ENCODE results near the gene MDK.

Gene MDK

DNA sequence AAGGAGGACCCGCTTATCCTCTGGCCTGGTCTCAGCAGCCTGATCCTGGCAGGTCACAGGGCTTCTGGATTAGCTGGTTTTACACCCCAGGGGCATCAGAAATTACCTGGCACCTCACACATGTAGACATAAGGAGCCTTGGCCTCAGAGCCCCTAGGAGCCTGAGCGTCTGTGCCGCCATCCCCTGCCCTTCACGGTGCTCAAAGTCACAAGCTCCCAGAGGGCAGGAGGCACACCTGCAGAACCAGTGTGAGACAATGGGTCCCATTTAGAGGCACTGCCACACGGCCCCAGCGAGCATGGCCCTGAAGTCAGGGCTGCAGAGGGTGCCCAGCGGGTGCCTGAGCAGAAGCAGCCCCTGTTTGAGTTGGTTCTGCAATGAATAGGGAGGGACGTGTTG lies 30.3 kb upstream of the MDK start:
- Histone ChIP-seq H4K20me1 (ENCODE audit: insufficient read depth, low read length, poor library complexity, severe bottlenecking) (peaks cover 64% of the 10 kb centered on the region), H3K79me2 (ENCODE audit: insufficient read depth, low read length) (peaks cover 95% of the 10 kb centered on the region), H3K36me3 (ENCODE audit: insufficient read depth, low read length) (peaks cover 10% of the 10 kb centered on the region; the same call in 1 of the 2 replicates), H3K9me2 (replicated peaks; ENCODE audit: low read depth, low read length) (no peaks in the 10 kb centered on the region), H3F3A (ENCODE audit: low read depth) (peaks cover 5% of the 10 kb centered on the region), H3K9ac (ENCODE audit: low read depth, low read length, poor library complexity, severe bottlenecking) (peak overlapping the region; percentile 56), H3K4me2 (ENCODE audit: low read depth, low read length, poor library complexity, severe bottlenecking) (peak overlapping the region; percentile 100), H3K27me3 (ENCODE audit: insufficient read depth, low read length, poor library complexity, severe bottlenecking) (no peaks in the 10 kb centered on the region), H2AFZ (ENCODE audit: low read length) (no peak overlapping the region), H3K4me1 (ENCODE audit: insufficient read depth, low read length, poor library complexity, severe bottlenecking) (peaks cover 64% of the 10 kb centered on the region), H3K4me3 (ENCODE audit: low read length, poor library complexity, severe bottlenecking) (peak overlapping the region; percentile 64), H3K9me3 (ENCODE audit: insufficient read depth, low read depth, low read length) (no peaks in the 10 kb centered on the region)
- TF ChIP-seq EZH2phosphoT487 (IDR thresholded peaks at IDR 0.05; ENCODE audit: borderline replicate concordance): no peak
- TF ChIP-seq, protein P1, sequence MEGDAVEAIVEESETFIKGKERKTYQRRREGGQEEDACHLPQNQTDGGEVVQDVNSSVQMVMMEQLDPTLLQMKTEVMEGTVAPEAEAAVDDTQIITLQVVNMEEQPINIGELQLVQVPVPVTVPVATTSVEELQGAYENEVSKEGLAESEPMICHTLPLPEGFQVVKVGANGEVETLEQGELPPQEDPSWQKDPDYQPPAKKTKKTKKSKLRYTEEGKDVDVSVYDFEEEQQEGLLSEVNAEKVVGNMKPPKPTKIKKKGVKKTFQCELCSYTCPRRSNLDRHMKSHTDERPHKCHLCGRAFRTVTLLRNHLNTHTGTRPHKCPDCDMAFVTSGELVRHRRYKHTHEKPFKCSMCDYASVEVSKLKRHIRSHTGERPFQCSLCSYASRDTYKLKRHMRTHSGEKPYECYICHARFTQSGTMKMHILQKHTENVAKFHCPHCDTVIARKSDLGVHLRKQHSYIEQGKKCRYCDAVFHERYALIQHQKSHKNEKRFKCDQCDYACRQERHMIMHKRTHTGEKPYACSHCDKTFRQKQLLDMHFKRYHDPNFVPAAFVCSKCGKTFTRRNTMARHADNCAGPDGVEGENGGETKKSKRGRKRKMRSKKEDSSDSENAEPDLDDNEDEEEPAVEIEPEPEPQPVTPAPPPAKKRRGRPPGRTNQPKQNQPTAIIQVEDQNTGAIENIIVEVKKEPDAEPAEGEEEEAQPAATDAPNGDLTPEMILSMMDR (conservative IDR thresholded peaks at IDR 0.05; ENCODE audit: low read length): no peak

DNA sequence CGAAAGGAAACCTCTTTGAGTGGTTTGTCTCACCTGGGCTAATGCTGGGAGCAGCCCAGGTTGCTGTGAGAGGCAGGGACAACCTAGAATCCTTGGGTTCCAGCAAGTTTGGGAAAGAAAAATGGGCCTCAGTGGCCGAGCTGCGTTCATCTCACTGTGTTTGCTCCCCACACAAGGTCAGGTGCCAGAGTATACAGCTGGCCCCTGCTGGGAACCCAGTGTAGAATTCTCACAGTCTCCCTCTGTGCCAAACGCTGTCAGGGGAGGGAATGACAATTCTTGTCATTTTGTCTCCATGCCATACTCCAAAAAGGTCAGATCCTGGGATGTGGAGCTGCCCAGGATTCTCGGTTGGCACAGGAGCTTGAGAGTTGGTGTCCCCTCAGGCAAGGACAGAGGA lies 29.9 kb upstream of the MDK start:
- H2AFZ ChIP-seq (ENCODE audit: low read length): no peak overlapping the region
- H3K36me3 ChIP-seq (ENCODE audit: insufficient read depth, low read length): peaks cover 14% of the 10 kb centered on the region; the same call in 1 of the 2 replicates
- no peaks in the 10 kb centered on the region for H3K27me3 ChIP-seq (ENCODE audit: insufficient read depth, low read length, poor library complexity, severe bottlenecking)
- TF ChIP-seq EZH2phosphoT487 (IDR thresholded peaks at IDR 0.05; ENCODE audit: borderline replicate concordance): no peak
- TF ChIP-seq, protein P1 (conservative IDR thresholded peaks at IDR 0.05; ENCODE audit: low read length): no peak
- no peaks in the 10 kb centered on the region for H3K9me2 ChIP-seq (replicated peaks; ENCODE audit: low read depth, low read length)
- H3K4me2 ChIP-seq (ENCODE audit: low read depth, low read length, poor library complexity, severe bottlenecking): peak overlapping the region; percentile 100
- peaks cover 64% of the 10 kb centered on the region for H3K4me1 ChIP-seq (ENCODE audit: insufficient read depth, low read length, poor library complexity, severe bottlenecking)
- H3K9me3 ChIP-seq (ENCODE audit: insufficient read depth, low read depth, low read length): no peaks in the 10 kb centered on the region
- H4K20me1 ChIP-seq (ENCODE audit: insufficient read depth, low read length, poor library complexity, severe bottlenecking): peaks cover 69% of the 10 kb centered on the region
- peak overlapping the region; percentile 64 for H3K4me3 ChIP-seq (ENCODE audit: low read length, poor library complexity, severe bottlenecking)
- H3F3A ChIP-seq (ENCODE audit: low read depth): peaks cover 5% of the 10 kb centered on the region; the same call in 1 of the 2 replicates
- peaks cover 95% of the 10 kb centered on the region for H3K79me2 ChIP-seq (ENCODE audit: insufficient read depth, low read length)
- peak overlapping the region; percentile 56 for H3K9ac ChIP-seq (ENCODE audit: low read depth, low read length, poor library complexity, severe bottlenecking)

DNA sequence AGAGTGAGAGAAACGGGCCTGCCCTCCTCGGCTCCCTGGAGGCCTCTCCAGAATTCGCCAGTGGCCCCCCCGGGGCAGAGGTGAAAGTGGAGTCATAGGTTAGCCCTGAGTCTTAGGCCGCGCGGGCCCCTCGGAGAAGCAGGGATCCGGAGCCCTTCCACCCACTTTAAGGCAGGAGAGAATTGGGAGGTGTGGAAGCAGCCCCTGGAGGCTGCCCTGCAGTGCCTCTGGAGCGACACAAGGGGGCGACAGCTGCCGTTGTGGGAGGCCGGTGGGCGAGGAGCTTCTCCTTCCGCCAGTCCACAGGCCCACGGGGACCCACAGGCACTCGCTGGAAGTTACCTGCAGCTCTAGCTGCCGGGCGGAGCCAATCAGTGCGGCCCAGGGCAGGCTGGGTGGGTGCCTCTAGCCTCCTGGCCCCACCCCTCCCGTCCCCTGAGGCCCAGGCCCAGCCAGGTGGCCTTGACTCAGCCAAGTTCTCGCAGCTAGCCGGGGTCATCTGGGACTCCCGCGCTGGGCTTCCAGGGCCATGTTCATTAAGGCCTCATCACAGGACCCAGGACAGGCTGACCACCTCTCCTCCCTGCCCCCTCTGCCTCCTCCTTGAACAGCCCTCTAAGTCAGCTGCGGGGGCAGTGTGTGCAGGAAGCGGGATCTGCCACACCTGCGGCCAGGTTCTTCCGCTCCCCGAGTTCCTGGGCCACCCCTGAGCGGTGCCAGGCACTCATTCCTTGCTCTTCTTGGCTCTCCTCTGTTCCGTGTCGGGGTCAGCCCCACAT lies 29.2 kb upstream of the MDK start:
- H4K20me1 ChIP-seq (ENCODE audit: insufficient read depth, low read length, poor library complexity, severe bottlenecking): peaks cover 73% of the 10 kb centered on the region
- H3K4me2 ChIP-seq (ENCODE audit: low read depth, low read length, poor library complexity, severe bottlenecking): peak overlapping the region; percentile 100
- no peaks in the 10 kb centered on the region for H3K27me3 ChIP-seq (ENCODE audit: insufficient read depth, low read length, poor library complexity, severe bottlenecking)
- TF ChIP-seq EZH2phosphoT487 (IDR thresholded peaks at IDR 0.05; ENCODE audit: borderline replicate concordance): no peak
- TF ChIP-seq, protein P1 (conservative IDR thresholded peaks at IDR 0.05; ENCODE audit: low read length): peak; percentile 97
- H3K9ac ChIP-seq (ENCODE audit: low read depth, low read length, poor library complexity, severe bottlenecking): peak overlapping the region; percentile 56
- no peaks in the 10 kb centered on the region for H3K9me2 ChIP-seq (replicated peaks; ENCODE audit: low read depth, low read length)
- no peaks in the 10 kb centered on the region for H3K9me3 ChIP-seq (ENCODE audit: insufficient read depth, low read depth, low read length)
- peaks cover 98% of the 10 kb centered on the region for H3K79me2 ChIP-seq (ENCODE audit: insufficient read depth, low read length)
- H3K36me3 ChIP-seq (ENCODE audit: insufficient read depth, low read length): peaks cover 14% of the 10 kb centered on the region; the same call in 1 of the 2 replicates
- H3K4me3 ChIP-seq (ENCODE audit: low read length, poor library complexity, severe bottlenecking): peak overlapping the region; percentile 64
- no peak overlapping the region for H2AFZ ChIP-seq (ENCODE audit: low read length)
- H3F3A ChIP-seq (ENCODE audit: low read depth): peaks cover 5% of the 10 kb centered on the region; the same call in 1 of the 2 replicates
- H3K4me1 ChIP-seq (ENCODE audit: insufficient read depth, low read length, poor library complexity, severe bottlenecking): peaks cover 66% of the 10 kb centered on the region
